HG03460 (cell line): ENCODE data around the gene GGA2.
"Not testable (repeated sequence)": the region's sequence is repeated elsewhere in the genome, so short reads cannot be mapped to it uniquely, and the experiment has no call there.

Experiments used
- ATAC-seq: cut with Tn5 transposase; IDR thresholded peaks from one replicate; pipeline ENCODE4 v1.9.1; 2021; ENCODE audit not compliant: unreplicated experiment

Gene GGA2

DNA sequence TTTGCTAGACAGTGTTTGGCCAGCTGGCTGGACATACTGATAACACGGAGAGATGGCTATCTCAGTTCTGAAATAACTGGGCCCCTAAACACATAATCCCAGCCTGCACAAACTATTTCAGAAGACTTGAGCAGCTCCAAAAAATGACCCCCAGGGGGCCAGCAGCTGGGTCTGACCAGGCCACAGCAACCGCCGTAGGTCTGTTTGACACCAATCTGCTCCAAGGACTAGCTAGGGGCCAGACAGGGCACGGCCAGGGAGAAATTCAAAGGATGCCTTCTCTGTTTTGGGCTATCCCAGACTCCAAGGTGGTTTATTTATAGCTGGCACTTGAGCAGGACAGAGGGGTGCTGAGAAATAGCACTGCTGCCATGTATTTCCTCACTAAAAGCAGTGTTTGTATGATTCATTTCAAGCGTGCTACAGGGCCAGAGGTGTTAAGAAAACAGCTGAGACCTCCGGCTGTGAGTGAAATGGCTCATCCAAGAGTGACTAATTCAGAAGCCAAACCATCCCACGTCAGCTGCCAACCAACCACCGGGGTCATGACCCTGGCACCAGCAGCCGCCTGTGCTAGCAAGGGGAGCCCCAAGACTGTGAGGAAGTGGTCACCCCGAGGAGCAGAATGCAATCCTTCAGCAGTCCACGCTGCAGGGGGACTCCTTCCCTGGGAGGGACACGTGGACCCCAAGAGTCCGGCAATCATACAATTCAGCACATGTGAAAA lies 5.7 kb downstream of the GGA2 start:
- ATAC-seq, result peak; percentile 62

DNA sequence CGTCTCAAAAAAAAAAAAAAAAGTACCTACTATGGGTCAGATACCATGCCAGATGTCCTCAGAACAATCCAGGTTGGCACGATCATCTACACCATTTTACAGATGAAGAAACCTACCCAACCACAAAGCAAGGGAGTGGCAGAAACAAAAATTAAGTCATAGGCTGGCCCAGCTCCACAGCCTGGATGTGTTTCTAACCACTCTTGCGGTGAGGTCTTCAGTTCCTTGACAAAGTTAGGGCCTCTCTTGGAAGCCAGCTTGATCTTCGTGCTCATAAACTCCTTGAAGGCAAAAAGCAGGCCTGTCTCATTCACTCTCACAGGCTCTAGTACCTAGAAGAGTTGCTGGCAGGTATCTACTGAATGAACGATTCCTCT lies 6.2 kb downstream of the GGA2 start:
- ATAC-seq, result no peak

DNA sequence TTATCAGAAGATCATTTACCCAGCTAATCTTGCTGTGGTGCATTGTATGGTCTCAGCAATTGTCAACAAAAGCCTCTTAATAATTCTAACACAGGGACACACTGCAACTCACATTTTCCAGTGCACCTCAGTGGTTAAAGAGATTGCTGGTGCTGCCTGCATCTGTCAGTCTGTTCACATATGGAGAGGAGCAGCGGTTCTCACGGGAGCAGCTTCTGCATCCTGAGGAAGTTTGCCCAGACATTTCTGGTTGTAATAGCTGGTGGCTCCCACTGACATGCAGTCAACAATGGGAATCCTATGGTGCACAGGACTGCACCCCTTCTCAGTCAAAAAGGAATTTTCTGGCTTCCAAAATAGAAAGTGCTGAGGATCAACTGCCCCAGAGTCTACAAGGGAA lies 7.8 kb downstream of the GGA2 start:
- ATAC-seq, result no peak

DNA sequence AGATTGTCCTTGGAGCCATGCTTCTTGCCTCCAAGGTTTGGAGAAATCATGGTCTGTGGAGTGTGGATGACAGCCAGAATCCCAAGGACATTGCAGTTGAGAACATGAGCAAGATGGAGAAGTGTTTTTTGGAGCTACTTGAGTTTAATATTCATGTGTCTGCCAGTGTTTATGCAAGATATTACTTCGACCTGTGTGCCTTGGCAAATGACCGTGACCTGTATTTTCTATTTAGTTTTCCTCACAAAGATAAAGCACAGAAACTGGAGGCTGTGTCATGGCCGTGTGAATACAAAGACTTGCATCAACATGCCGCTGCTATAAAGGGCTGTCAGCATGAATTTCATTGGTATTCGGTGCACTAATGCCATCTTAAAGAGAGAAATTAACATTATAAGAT lies 9.0 kb downstream of the GGA2 start:
- ATAC-seq, result no peak

DNA sequence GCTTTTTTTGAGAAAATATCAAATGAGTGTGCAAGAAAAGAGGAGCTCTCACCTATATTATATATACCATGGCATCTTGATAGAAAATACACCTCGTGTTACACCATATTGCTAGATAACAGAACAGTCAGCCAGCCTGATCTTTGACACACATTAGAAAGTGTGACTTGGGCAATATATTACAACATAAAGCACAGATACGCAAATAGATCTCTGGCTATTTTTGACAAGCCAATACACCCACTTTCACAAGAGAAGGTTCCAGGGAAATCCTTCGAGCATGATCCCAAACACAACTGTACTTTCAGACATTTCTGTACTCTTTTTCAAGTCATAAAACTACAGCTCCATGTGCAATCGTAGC lies 9.4 kb downstream of the GGA2 start:
- ATAC-seq, result no peak

DNA sequence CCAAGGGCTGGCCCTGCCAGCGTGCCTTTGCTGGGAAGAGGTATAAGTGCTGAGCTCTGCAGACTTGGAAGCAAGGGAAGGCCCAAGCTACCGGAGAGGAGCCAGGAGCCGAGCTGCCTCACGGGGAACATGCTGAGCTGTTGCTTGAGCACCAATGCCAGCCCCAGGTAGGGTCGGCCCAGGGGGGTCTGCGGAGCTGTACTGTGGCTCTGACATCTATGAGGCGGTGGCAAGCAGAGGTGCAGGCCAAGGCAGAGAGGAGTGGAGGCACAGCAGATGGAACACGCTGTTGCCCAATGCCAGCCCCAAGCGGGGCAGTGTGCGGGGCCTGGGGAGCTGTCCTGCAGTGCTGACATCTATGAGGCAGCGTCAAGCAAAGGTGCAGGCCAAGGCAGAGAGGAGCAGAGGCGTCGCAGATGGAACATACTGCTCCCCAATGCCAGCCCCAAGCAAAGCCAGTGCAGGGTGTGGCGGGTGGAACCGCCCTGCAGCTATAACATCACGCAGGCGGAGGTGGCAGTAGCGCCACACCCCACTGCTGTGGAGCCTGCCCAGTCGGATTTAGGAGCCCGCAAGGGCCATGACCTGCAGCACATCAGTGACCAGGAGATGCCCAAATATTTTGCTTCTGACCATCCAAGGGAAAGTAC lies 10.0 kb downstream of the GGA2 start:
- no peak for ATAC-seq

DNA sequence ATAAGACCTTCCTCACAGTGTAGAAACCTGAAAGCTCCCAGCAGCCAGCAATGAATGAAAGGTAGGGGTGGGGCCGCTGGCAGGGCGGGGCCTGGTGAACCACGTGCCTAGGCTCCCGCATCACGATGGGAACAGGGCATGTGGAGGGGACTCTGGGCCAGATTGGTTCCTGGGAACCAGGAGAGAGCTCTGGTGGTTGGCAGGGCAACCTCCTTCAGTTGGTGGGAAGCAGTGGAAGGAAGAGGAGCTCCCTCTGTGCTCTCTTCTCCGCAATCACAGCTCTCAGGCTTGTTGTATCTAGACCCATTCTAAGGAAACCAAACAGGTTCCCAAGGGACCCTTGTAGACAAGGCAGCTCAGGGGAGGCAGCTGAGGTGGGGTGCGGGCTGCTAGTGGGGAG lies 10.5 kb downstream of the GGA2 start:
- no peak for ATAC-seq

DNA sequence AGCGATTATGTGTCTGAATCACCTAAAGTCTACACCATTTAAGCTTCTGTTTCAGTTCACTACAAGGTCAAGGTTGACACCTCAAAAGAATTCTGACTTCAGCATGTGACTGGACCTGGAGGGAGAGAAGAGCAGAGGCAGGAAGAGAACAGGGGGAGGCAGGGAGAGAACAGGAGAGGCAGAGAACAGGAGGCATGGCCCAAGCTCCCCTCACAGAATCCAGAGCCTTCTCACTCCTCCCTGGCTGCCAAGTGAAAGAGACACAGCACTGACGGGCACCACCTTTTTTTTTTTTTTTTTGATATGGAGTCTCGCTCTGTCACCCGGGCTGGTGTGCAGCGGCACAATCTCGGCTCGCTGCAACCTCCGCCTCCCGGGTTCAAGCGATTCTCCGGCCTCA lies 11.4 kb downstream of the GGA2 start:
- no peak for ATAC-seq

DNA sequence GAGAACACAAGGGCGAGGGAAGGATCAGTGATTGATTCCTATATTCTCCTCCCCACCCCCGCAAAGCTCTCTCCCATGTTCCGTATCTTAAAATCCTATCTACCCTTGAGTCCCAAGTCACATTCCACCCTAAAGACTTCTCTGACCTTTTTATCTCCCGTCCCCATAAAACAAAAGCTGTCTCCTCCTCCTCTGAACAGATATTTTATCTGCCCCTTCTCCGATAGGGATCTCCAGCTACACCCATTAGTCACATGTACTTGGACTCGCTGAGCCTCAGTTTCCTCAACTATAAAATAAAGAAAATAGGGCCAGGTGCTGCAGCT lies 12.8 kb downstream of the GGA2 start:
- ATAC-seq, result no peak

DNA sequence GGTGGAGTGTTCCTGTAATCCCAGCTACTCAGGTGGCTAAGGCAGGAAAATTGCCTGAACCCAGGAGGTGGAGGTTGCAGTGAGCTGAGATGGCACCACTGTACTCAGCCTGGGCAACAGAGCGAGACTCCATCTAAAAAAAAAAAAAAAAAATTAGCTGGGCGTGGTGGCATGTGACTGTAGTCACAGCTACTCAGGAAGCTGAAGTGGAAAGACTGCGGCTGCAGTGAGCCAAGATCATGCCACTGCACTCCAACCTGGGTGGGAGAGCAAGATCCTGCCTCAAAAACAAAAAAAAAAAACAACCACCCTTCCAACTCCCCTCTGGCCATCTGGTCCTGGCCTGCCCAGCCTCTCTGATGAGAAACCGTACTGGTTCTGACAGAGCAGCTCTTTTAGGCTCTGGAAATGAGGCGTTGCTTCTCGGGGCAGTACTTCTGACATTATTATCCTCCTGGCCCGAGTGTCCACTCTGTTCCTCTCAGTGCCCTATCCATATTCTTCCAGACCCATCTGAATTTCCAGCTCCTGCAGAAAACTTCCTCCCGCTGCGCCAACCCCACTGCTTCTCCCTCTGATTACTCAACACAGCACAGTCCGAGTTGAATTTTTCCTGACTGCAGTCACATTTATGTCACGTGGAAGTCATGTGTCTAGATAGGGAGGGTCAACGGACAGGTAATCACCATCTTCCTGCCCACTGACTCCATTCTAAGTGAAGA lies 13.3 kb downstream of the GGA2 start:
- no peak for ATAC-seq

DNA sequence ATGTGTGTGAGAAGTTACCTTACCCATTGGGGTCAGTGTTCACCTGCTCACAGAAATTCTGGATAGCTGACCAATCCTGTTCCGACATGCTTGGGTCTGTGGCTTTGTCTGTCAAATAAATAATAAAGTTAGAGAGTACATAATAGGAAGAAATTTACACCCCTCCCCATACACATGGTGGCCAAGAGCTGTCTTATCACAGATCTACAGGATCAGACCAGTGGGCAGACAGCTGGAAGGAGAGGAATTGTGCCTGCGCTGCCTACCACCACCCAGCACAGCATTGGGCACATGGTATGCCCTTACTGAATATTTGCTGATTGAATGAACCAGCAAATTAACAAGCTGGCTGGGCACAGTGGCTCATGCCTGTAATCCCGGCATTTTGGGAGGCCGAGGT lies 14.6 kb downstream of the GGA2 start:
- ATAC-seq, result no peak

DNA sequence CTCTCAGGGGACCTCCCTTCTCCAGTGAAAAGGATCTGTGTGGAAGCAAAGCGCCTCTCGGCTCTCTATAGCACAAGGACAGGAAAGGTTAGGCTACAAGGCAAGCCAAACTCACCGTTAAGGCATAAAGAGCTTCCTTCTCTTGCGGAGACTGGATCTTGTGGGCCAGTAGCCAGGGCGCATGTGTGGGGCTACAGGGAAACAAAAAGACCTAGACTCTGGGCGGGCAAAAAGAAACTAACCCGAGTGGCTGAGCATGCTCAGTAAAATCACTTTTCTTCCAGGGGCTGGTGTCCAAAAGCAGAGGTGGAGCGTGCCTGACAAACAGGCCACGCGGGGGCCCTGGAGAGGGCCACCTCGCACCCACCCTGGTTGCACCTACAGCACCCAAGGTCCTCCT lies 16.1 kb downstream of the GGA2 start:
- ATAC-seq, result no peak

DNA sequence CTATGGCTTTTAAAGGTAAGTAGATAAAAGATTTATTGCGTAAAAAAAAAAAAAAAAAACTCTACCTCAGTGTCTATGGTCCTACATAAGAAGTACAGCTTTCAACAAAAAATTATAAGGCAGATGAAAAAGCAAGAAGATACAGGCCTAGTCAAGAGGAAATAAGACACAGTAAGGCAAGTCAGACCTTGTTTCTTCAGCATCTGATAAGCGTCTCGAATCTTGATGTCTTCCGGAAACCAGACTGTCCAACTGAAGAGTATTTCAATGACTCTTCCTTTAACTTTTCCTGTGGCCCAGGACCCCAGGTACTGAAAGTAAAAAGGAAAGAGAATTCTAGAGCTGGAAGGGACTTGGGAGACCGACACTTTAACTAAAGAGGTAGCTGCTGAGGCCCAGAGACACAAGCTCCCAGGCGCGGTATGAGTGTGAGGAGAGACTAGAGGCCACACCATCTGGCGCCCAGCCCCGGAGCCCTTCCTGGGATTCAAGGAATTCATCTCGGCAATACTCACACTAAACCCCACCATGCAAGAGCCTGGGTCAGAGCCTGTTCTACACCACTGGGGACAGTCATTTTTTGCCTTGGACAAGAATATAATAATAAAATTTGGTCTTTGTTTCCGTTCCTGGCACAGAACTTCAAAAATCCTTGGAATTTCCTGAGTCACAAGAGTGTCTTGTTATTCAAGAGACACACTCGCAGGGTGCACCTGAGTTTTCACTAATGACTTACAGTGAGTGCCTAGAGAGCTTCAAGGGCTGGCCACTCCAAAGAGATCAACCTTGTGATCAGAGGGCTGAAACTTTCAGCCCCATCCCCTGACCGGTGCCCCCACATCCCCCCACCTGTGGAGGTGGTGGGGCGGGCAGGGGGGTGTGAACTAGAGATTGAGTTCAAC lies 18.6 kb downstream of the GGA2 start:
- no peak for ATAC-seq

DNA sequence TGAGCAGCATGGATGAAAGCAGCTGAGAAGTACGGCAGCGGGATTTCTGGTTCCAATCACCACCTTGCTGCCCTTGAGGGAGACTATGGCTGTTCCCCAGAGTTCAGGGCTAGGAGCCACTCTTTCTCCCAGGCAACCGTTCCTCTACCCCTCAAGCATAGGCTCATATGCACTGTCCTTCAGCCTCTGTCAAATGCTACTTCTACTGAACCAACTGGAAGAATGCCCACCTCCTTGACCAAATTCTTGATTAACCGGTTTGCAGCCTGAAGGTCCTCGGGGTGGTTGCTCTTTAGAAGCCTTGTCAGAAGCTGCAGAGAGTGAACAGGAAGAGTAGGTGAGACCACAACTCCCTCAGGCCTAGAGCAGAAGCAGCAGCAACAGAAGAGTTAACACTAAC lies 23.8 kb downstream of the GGA2 start:
- no peak for ATAC-seq

DNA sequence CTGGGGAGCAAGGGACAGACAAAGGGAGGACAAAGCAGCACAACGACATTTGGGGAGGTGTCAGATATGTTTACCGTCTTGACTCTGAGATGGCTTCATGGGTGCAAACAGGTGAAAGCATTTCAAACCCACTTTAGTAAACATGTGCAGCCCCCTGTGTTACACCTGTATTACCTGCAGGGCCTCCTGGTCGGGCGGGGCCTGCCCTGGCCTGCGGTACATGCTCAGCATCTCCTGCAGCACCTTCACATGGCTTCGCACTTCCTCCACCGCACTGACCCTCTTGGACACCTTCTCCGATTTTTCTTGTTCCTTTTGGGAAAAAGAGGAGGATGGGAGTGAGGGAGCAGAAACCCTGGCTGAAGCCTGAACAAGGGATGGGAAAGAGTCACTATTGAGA lies 24.5 kb downstream of the GGA2 start:
- no peak for ATAC-seq

DNA sequence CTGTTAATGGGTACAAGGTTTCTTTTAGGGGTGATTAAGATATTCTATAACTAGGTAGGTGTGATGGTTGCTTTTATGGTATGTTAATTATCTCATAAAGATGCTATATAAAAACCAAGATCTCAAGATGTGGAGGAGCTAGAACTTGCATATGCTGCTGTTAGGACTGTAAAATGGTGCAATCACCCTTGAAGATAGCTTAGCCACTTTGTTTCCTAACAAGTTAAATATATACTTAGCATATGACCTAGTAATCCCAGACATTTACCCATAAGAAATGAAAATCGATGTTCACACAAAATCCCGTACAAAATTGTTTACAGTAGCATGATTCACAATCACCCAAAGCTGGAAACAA lies 25.1 kb downstream of the GGA2 start:
- ATAC-seq, result no peak

DNA sequence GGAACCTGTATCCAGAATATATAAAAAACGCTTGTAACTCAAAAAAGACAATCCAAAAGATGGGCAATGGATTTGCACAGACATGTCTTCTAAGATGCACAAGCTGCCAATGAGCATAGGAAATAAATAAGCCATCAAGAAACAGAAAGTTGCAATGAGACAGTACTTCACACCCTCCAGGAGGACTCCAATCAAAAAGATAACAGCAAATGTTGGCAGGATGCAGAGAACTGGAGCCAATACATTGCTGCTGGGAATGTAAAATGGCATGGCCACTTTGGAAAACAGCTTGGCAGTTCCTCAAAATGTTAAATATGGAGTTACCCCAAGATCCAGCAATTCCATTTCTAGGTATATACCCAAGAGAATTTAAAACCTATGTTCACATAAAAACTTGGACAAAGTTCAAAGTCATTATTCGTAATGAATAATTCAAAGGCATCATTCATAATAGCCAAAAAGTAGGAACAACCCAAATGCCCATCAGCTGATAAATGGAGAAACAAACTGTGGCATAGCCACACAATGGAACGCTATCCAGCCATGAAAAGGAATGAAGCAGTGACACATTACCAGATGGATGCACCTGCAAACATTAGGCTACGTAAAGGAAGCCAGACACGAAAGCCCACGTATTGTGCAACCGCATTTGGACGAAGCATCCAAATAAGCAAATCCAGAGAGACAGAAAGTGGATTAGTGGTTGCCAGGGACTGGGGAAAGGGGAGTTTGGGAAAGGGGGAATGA lies 25.6 kb downstream of the GGA2 start:
- ATAC-seq, result no peak

DNA sequence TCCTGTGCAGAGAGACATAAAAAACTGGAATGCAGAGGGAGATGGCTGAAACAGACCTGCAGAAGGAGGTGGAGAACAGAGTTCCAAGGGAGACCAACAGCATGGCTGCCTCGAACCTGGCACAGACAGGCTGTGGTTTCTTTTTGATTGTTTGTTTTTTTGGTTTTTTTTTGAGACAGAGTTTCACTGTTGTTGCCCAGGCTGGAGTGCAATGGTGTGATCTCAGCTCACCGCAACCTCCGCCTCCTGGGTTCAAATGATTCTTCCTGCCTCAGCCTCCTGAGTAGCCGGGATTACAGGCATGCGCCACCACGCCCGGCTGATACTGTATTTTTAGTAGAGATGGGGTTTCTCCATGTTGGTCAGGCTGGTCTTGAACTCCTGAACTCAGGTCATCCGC lies 26.8 kb downstream of the GGA2 start:
- ATAC-seq, result not testable (repeated sequence)

DNA sequence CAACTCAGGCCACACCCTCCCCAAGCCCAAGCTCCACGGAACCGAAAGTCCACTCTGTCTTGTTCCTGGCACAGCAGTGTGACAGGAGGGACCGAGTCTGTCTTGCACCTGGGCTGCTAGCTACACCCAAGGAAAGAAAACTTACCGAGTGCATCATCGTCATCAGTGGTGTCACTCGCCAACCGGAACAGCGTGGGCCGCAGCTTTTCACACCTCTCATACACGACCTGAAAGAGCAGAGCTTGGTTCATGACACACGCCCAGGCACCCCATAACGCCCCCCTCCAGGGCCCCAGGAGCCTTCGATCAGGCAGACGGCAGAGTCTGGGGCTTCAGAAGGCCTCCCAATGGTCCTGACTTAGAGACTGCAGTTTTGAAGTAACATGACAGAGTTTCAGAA lies 27.5 kb downstream of the GGA2 start:
- no peak for ATAC-seq

DNA sequence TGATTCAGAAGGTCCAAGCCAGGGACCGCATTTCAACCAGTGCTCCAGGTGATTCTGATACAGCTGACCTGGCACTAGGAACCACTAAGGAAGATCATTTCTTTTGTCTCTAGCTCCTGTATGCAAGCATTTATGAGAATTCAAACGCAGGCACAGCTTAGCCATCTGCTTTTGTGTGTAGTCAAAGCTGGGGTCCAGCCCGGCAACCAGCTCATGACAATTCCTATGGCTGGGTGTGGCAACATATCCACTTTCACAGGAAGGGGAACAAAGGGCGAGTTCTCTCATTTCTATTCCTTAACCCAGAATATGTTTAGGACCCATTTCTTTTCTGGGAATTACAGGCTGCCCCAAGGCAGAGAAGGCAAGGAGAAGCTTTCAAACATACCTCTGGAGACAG lies 30.0 kb downstream of the GGA2 start:
- ATAC-seq, result no peak

DNA sequence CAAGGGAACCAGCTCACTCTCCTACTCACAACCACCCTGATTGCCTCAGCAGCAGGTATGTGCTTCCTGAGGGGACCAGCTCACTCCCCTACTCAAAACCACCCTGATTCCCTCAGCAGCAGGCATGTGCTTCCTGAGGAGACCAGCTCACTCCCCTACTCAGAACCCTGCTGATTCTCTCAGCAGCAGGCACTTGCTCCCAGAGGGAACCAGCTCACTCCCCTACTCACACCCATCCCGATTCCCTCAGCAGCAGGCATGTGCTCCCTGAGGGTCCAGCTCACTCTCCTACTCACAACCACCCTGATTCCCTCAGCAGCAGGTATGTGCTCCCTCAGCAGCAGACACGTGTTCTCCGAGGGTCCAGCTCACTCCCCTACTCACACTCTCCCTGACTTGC lies 31.2 kb downstream of the GGA2 start:
- no peak for ATAC-seq
